GM18526 (cell line): Measurements from ENCODE around the gene NRF1.

ENCODE experiments used
- POLR2A ChIP-seq: IDR thresholded peaks from 3 replicates; pipeline ENCODE4 v1.6.1; 2011; ENCODE audit not compliant: insufficient read length; ENCODE audit errors: extremely low read depth

The NRF1 gene

DNA sequence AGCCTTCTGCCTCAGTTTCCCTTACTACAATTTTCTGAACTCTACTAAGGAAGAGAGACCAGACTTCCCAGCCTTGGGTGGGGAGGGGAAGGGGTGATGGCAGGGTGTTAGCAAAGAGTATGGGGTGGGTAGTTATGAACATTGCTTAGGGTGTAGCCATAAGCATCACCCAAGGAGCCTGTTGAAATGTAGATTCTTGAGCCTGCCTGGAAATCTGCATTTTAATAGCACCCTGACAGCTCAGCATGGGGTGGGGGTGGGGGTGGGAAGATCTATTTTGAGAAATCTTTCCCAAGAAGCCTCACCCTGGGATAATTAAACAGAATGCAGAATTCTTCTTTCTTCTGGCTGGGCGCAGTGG, 164.8 kb downstream of the NRF1 start:
- TF ChIP-seq POLR2A, result no peak

DNA sequence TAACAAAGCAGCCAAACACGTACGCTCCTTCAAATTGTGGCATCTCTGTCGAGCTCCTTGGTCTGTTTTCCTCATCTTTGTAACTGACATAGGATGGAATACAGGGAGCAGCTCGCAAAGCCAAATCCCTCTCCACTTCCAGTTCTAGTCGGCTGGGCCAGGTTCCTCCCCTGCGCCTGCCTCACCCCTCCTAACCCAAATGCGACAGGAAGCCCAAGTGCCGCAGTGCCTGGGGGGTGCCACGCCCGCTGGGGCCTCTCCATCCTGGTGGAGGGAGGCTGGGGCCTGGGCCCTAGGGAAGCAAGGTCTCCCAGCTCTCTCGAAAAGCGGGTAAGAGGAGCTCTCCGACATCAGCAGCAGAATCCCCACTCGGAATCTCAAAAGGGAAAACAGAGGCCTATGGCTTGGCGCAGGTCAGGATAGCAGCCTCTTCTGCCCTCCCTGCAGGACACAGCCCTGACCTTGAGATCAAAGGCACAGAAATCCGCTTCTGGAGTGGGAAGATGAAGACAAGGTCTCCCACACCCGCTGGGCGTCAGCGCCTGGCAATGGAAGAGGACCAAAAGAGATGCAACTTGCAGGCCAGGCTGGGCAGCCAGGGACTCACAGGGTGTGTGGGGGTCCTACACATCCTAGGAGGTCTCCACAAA, 165.8 kb downstream of the NRF1 start:
- no peak for TF ChIP-seq POLR2A

DNA sequence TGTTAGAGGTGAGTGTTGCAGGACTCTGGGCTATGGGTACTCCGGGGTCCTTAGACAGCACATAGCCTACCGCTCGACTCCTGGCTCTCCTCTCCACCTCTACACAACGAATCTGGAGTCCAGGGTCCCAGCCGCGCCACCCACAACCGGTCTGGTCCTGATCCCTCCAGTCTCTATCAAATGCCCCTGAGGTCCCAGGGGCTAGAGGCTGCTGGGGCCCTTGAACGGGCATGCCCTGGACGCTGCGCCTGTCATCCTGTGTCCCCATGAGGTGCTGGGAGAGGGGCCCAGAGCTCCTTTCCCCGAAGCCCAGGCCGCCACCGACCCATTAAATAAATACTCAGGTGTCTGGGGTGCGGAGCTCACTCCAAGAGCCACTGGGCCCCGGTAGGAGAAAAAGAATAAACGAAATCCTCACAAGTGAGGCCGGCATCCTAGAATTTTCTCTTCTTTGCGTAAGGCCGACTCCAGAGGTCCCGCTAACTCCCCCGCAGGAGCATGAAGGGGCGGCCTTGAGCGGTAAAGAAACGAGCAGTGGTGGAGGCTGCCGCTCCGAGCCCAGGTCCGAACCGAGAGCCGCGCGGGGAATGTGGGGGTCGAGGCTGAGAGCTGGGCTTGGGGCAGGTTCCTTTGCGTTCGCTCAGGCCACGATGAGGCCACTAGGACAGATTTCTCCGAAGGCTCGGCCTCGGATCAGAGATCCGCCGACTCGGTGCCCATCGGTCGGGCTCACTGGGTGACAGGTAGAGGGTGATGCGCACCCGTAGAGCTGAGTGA, 166.7 kb downstream of the NRF1 start:
- TF ChIP-seq POLR2A, result no peak

DNA sequence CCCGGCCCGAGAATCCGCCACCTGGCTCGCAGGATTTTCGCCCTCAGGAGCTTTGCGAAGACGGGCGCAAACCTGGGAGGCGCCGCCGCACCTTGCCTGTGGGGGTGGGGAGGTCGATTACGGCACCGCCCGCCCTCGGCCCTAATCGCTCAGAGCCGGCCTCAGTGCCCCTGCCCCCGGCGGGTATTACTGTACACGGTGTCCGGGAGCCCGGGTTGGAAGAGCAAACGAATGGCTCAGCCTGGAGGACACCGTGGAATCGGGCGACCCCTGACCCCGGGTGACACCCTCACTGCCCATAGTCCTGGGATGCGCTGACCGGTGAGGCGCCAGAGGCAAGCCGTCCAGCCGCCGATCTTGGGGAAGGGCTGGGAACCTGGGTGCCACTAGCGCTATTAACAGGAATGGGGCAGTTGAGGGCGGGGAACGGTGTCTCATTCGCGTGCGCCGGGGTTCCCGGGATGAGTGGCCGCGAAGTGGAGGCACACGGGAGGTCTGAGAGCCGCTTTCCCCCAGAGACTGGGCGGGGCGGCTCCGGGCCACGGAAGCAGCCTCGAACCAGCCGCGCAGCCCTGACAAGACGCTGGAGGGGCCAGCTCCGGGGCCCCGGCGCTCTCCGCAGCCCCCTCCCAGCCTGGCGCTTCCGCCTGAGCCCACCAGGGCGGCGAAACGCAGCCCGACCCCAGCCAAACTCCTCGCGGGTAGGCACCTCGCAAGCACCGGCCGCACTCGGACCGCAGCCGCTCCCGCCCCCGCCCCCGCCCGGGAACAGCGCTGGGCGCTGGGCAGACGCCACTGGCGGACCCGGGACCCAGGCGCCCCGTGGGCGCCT, 167.5 kb downstream of the NRF1 start:
- TF ChIP-seq POLR2A, result no peak

DNA sequence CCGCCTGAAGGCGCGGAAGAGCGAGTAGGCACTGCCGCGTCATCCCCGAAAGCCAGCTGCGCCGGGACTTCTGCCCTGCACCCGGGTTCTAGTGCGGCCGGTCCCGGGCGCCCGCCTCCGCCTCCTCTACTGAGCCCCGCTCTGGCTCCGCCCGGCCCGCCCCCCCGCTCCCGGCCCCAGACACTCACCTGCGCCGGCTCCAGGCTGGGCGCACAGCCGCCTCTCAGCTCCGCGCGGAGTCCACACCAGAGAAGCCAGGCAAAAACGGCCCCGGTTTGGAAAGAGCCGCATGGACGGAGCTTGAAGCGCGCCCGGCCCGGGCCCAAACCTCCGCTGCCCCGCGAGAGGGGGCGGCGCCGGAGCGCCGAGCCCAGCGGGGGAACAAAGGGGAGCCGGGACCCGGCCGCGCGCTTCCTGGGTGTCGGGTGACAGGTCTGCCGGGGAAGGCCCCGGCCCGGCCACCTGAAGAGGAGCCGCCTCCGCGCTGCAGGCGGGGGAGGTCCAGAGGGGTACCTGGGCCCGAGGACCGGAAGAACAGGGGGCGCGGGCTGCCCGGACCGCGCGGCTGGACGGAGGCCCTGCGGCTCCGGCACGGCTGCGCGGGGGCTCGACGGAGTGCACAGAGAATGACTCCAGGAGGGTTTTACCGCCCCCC, 168.2 kb downstream of the NRF1 start:
- no peak for TF ChIP-seq POLR2A

DNA sequence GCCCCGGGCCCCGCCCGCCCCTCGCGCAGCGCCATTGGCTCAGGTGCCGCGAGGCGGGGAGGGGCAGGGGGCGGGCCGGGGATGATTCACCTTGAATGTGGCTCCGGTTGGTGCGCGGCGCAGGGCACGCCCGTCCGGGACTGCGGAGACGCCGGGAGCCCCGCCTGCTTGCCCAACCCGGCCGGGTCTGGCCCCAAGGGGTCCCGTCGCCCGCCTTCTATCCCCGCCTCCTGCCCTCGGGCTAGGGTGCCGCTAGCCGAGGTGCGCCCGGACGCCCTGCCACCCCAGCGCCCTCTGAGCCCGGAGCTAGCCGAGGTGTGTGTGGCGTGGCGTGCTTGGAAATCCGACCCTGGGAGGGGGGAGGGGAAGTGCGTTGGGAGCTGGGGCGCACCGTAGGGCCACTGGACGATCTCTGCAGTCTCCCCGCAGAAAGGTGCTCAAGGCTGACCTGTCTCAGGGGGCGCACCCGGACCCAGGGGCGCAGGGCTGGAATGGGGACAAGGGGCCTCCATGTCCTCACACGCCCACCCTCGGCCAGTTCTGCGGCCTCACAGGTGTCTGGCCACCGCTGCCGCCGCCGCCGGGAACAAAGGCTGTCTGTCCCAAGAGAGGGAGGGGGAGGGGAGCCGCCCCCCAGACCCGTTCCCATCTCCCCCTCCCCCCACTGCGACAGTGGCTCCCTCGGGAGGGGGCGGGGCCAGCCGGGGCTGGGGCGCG, 168.9 kb downstream of the NRF1 start:
- TF ChIP-seq POLR2A, result no peak

DNA sequence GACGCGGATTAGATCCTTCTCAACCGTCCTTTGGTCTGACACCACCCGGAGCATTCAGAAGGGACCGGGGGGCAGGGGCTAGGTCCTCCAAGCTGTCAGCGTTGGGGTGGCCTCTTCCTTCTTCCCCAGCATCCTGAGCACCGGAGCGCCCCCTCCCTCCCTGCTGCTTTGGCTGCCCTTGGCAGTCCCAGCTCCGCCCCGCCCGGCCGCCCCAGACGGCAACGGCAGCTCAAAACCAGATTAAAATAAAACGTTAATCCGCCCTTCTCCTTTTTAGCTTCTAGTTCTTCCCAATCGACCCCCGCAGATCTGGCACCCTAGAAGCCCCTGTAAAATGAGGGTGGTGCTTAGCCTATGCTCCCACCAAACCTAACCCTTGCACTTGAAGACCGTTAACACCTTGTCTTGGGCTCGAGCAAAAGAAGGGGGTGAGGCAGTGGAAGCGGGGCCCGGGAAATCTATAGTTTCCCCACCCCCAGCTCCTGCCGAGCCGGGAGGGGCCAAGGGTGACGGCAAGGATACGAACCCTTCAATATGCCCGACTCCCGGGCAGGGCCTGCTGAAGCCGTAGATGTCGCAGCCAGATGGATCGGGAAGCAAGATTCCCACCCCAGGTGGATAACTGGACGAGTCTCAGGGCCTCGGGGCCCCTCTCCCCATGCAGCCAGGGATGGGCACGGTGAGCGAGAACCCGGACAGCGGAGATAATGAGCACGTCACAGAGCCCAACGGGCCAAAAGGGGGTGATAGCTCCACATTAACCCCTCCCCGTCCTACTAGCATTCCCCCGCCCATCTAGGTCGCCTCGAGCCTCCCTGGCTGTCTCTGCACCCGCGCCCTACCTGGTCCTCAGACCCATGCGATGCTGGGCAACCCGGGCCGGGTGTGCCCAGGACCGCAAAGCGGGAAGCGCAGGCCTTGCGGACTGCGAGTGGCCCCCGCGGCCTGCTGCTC, 169.7 kb downstream of the NRF1 start:
- no peak for TF ChIP-seq POLR2A

DNA sequence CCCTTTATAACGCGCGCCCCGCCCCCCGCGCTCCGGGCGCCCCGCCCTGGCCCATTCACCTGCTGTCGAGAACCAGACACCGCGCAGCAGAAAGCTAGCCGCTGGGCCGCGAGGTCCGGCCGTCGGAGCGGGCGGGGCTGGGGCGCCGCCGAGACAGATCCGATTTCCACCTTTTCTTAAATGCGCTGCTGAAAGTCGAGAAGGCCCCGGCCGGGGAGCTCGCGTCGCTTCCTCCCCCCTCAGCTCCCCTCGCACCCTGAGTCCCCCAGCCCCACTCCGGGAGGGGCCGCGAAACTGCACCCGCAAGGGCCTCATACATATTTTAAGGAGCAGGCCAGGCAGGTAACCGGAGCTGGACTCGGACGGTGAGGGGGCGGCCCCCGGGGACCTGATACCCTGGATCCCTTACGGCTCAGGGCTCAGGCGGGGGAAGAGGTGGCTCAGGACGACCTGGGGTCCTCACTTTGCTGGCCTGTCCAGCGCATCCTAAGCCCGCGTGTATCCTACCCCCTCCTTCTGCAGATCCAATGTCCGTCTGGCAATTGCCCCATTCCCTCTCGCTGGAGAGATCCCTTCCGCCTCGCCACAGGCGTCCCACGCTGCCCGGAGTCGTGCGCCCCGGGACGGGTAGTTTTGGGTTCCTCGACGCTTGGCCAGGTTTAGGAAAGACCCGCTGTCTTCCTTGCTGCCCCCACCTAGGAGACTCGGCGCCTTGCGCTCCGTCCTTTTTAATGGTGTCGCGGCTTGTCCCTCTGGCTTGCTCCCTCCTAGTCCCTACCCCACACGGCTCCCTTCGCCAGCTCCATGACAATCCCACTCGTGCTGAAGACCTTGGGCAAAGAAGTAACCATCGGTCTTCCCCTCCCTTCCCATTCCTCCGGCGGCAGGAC, 170.7 kb downstream of the NRF1 start:
- TF ChIP-seq POLR2A, result no peak

DNA sequence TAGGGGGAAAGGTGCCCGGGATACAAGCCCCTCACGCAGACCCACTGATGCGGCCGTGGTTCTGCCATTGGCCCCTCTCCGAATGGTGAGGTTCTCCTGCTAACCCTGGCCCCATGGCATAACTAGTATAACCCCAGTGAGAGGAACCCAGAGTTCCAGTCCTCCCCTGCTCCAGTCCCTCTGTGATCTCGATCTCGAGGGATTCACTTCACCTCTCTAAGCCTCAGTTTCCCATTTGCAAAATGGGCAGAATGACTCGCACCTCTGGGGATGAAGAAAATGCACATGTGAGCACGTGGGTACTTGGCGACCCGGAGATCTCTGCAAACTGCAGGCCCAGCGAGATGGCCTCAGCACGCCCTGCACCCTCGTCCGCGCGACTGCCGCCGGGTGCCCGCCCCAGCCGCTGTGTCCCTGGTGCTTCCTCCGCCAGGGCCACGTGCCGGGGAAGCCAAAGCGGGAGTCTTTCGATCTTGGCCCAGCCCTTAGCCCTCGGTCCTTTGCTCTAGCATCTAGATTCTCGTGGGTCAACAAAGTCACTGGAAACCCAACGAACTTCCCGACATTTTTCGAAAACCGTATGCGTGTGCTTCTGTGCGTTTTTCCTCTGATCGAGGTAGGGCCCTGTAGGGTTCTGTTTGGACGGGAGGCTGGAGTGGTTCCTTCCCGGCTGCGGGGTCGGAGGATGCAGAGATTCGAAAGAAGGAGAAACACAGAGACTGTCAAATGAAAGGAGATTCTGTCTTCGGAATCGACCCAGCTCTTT, 171.5 kb downstream of the NRF1 start:
- TF ChIP-seq POLR2A, result no peak

DNA sequence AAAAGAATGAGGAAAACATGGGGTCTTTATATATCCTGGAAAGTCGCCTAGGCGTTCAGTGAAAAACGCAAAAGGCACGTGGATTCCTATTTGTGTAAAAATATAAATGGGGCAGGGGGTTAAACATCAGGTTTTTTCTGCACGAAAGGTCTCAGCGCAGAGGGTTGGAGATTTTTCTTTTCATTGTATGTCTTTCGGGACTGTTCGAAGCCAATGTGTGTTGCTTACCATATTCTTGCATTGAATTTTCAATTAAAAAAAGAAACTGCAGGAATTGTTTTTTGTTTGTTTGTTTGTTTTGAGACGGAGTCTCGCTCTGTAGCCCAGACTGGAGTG, 172.0 kb downstream of the NRF1 start:
- no peak for TF ChIP-seq POLR2A

DNA sequence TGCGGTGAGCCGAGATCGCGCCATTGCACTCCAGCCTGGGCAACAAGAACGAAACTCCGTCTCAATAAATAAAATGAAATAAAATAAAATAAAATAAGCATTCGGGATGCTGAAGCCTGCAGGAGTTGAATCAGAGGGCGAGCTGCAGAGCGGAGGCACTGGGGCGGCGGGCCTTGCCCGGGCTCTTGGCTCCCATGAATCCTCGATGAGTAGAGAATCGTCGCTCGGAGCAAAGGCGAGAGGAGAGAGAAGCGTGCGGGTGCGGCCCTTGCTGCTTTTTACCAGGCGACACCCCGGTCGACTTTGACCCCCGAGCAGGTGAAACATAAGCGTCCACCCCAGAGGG, 172.9 kb downstream of the NRF1 start:
- TF ChIP-seq POLR2A, result no peak
